Middle frontal gyrus (tissue), 1 donor: Measurements from ENCODE around the gene FAM83F.

Source experiments
- DNase-seq: peaks from one replicate; pipeline ENCODE4 v3.0.0-alpha.2; 2015; ENCODE audit warnings: low spot score; ENCODE audit errors: extremely low spot score

The FAM83F gene

GRCh38 chr22:39965748-39966147, 29.0 kb upstream of the FAM83F start:
- DNase-seq, result no peak

- no peak for DNase-seq
Observed at GRCh38 chr22:39966470-39966869, 28.3 kb upstream of the FAM83F start.

GRCh38 chr22:39967103-39967829, 27.5 kb upstream of the FAM83F start:
- no peak for DNase-seq

- no peak for DNase-seq
Observed at GRCh38 chr22:39967996-39968972, 26.5 kb upstream of the FAM83F start.

- no peak for DNase-seq
Observed at GRCh38 chr22:39970742-39971141, 24.0 kb upstream of the FAM83F start.

GRCh38 chr22:39972641-39973040, 22.1 kb upstream of the FAM83F start:
- no peak for DNase-seq

GRCh38 chr22:39973656-39974055, 21.1 kb upstream of the FAM83F start:
- DNase-seq, result no peak

- DNase-seq, result no peak
Observed at GRCh38 chr22:39974065-39974464, 20.7 kb upstream of the FAM83F start.

- DNase-seq, result no peak
Observed at GRCh38 chr22:39979048-39979447, 15.7 kb upstream of the FAM83F start.

GRCh38 chr22:39979458-39979857, 15.3 kb upstream of the FAM83F start:
- DNase-seq, result no peak

- DNase-seq, result no peak
Observed at GRCh38 chr22:39980596-39980995, 14.2 kb upstream of the FAM83F start.

- no peak for DNase-seq
Observed at GRCh38 chr22:39983346-39983745, 11.4 kb upstream of the FAM83F start.

GRCh38 chr22:39984006-39984405, 10.7 kb upstream of the FAM83F start:
- DNase-seq, result no peak

GRCh38 chr22:39984746-39985145, 10.0 kb upstream of the FAM83F start:
- DNase-seq, result no peak

GRCh38 chr22:39985383-39986035, 9.2 kb upstream of the FAM83F start:
- no peak for DNase-seq

GRCh38 chr22:39988386-39989114, 6.2 kb upstream of the FAM83F start:
- DNase-seq, result no peak

- no peak for DNase-seq
Observed at GRCh38 chr22:39989633-39990032, 5.1 kb upstream of the FAM83F start.

- DNase-seq, result no peak
Observed at GRCh38 chr22:39990686-39991085, 4.1 kb upstream of the FAM83F start.

- DNase-seq, result no peak
Observed at GRCh38 chr22:39991159-39991860, 3.4 kb upstream of the FAM83F start.

- no peak for DNase-seq
Observed at GRCh38 chr22:39992088-39992826, 2.5 kb upstream of the FAM83F start.
